ENCODE measurements around the gene PPP1R1B.

Gene PPP1R1B

GRCh38 chr17:39678340-39679116 lies 51.8 kb downstream of the PPP1R1B start:
- no peak for DNase-seq (ENCODE audit: low read depth in 3 of 3, low spot score in 1 of 3)

GRCh38 chr17:39679521-39680192 lies 52.9 kb downstream of the PPP1R1B start:
- DNase-seq (ENCODE audit: low read depth in 3 of 3, low spot score in 1 of 3) = no peak

GRCh38 chr17:39683295-39683939 lies 56.7 kb downstream of the PPP1R1B start:
- DNase-seq (ENCODE audit: low read depth in 3 of 3, low spot score in 1 of 3) = no peak

GRCh38 chr17:39684369-39685192 lies 57.8 kb downstream of the PPP1R1B start:
- DNase-seq (ENCODE audit: low read depth in 3 of 3, low spot score in 1 of 3) = no peak
